AG09309 (cell line): ENCODE data around the gene PTPN1.
A peak's percentile ranks its signal among the peaks of the same experiment; 100 is the strongest.

Source experiments
- DNase-seq: peaks from one replicate; pipeline ENCODE4 v3.0.0-alpha.2; 2010; ENCODE audit warnings: low read depth
- H3K4me3 ChIP-seq: 2 replicates; pipeline ENCODE4 v1.5.1; 2011; ENCODE audit warnings: mild to moderate bottlenecking, low read depth, low read length, moderate library complexity; ENCODE audit not compliant: control insufficient read depth
- CTCF ChIP-seq: IDR thresholded peaks from 2 replicates; pipeline ENCODE4 v1.5.1; 2011; ENCODE audit warnings: mild to moderate bottlenecking, low read depth, low read length, inconsistent platforms; ENCODE audit not compliant: insufficient read depth, control insufficient read depth; ENCODE audit errors: missing control alignments

The PTPN1 gene

GRCh38 chr20:50517817-50518154 lies 7.6 kb downstream of the PTPN1 start:
- TF ChIP-seq CTCF: no peak
- H3K4me3 ChIP-seq: peak overlapping the region; percentile 8; the same call in 1 of the 2 replicates
- no peak for DNase-seq

GRCh38 chr20:50518270-50518721 lies 8.1 kb downstream of the PTPN1 start:
- peak overlapping the region; percentile 8; the same call in 1 of the 2 replicates for H3K4me3 ChIP-seq
- no peak for DNase-seq
- no peak for TF ChIP-seq CTCF

GRCh38 chr20:50519036-50519762 lies 9.0 kb downstream of the PTPN1 start:
- H3K4me3 ChIP-seq: no peak overlapping the region
- TF ChIP-seq CTCF: no peak
- no peak for DNase-seq

- no peak for TF ChIP-seq CTCF
- no peak for DNase-seq
- H3K4me3 ChIP-seq: no peak overlapping the region
Measured at GRCh38 chr20:50520222-50520880, 10.2 kb downstream of the PTPN1 start.

- no peak overlapping the region for H3K4me3 ChIP-seq
- DNase-seq: no peak
- no peak for TF ChIP-seq CTCF
Measured at GRCh38 chr20:50521221-50522052, 11.3 kb downstream of the PTPN1 start.

- DNase-seq: no peak
- no peak for TF ChIP-seq CTCF
- H3K4me3 ChIP-seq: no peak overlapping the region
Measured at GRCh38 chr20:50522053-50522674, 12.0 kb downstream of the PTPN1 start.
